Kasumi-1 (cell line): ENCODE data around the gene SPHK2.
"Not testable (repeated sequence)": the region's sequence is repeated elsewhere in the genome, so short reads cannot be mapped to it uniquely, and the experiment has no call there.

Source experiments
- DNase-seq, 2 experiments: peaks; one replicate each; lab custom pipeline; 2025; lab: John Stamatoyannopoulos, UW

The SPHK2 gene

DNA sequence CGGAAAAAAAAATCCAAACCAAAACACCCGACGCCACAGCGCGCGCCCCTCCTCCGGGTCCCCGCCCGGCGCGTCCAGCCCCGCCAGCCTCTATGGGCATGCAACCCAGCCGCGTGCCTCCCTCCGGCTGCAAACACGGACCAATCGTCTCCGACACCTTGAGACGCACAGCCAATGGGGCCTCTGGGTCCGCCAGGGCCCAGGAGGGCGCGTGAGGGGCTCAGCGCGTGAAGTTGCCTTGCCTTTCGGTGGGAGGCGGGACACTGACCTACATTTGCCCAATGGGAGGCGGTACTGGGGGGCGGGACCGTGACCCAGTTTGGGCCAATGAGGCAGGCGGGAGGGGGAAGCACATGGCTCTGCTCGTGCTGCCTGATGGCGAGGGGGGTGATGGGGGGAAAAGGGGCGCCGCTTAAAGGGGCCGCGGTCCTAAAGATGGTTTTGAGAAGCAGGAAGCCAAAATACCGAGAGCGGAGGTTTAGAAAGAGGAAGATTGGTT lies 18.2 kb downstream of the SPHK2 start:
- DNase-seq: peak; percentile 100

GRCh38 chr19:48637948-48638830 lies 18.9 kb downstream of the SPHK2 start:
- DNase-seq: peak; percentile 97 to 98

DNA sequence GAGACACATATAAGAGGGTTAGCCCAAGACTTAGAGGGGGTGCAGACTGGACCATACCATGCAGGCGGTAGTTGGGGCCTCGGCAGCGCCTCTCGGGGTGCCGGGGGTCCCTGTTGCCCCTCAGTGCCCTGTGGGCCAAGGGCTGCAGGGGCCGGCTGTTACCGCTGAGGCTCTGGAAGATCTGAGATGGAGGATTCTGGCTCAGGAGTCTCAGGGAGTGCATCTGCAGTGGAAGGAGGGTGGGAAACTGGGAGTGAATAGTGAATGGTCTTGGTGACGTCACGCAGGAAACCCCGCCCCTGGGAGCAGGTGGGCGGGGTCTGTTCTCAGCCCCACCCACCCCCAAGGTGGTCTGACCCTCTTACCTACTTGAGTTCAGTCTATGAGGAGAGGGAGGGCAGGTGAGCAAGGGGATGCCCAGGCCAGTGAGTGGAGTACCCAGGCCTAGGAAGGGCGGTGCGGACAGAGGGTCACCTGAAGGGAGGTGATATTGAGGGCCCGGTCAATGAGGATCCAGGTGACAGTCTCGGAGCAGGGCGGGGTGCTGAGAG lies 19.6 kb downstream of the SPHK2 start:
- DNase-seq: no peak

- no peak for DNase-seq
Measured at GRCh38 chr19:48639483-48640375, 20.4 kb downstream of the SPHK2 start.

GRCh38 chr19:48641850-48642249 lies 22.5 kb downstream of the SPHK2 start:
- no peak for DNase-seq

DNA sequence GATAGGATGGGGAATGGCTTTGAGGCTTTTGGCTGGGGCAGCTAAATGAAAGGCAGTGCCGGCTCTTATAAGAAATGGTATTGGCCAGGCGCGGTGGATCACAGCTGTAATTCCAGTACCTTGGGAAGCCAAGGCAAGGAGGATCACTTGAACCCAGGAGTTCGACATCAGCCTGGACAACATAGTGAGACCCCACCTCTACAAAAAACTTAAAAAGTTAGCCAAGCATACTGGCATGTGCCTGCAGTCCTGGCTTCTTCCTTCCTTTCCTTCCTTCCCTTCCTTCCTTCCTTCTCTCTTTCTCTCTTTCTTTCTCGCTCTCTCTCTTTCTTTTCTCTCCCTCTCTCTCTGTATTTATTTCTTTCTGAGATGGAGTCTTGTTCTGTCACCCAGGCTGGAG lies 23.6 kb downstream of the SPHK2 start:
- no peak for DNase-seq

DNA sequence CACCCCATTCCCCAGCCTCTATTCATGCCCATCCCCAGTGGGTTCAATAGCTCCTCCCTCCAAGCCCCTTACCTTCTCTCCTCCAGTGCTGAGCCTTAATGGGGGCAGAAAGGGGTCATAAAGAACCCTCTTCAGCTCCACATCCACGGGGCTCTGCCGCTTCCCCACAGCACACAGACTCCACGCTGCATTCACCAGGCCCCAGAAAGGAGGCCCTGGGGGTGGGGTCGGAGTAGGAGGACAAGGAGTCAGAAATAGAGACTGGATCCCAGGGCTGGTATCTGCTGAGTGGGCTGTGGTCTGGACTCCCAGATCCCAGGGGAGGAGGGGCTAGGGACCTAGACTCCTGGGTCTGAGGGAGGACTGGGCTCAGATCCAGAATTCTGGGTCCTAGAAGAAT lies 25.0 kb downstream of the SPHK2 start:
- no peak for DNase-seq

GRCh38 chr19:48644839-48645619 lies 25.7 kb downstream of the SPHK2 start:
- peak; percentile 77 to 88 for DNase-seq

GRCh38 chr19:48645620-48646000 lies 26.3 kb downstream of the SPHK2 start:
- DNase-seq: peak in 1 of 2 experiments; percentile 45

DNA sequence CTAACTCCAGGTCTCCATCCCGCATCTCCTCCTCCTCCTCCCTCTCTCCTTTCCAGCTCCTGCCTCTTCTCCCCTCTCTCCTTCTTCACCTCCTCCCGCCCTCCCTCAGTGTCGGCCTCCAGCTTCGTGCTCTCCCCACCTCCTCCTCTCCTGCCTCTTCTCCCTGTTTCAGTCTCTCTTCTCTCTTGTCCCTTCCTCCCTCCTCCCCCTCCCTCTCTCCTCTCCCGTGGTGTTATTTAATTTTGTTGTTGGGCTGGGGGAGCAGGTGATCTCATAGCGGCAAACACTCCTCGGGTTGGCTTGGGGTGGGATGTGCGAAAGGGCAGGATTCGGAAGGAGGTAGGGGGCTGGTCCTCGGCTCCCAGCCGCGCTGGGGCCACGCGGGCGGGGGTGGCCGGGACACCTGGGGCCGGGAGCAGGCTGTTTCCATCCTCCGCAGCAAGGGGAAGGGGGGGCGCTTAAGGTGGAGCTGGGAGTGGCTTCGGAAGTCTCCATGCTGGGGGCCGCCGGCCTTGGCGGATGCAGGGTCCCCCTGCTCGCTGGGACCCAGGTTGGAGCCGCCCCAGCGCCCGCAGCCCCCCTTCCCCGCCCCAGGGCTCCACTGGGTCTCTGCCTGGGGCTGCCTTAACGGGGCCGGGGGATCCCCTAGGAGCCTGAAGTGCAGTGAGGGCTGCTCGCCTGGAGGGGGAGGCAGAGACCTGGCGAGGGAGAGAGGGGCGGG lies 26.9 kb downstream of the SPHK2 start, which contains the start of gene CA11:
CA11 (minus strand) TSS at position 187 of the 721 bp plus-strand sequence. CDS start 555 bp downstream, outside the sequence.
- DNase-seq: peak in 1 of 2 experiments; percentile 65

GRCh38 chr19:48646722-48647216 lies 27.5 kb downstream of the SPHK2 start:
- peak; percentile 89 to 90 for DNase-seq

GRCh38 chr19:48648134-48648533 lies 28.8 kb downstream of the SPHK2 start:
- DNase-seq: no peak

DNA sequence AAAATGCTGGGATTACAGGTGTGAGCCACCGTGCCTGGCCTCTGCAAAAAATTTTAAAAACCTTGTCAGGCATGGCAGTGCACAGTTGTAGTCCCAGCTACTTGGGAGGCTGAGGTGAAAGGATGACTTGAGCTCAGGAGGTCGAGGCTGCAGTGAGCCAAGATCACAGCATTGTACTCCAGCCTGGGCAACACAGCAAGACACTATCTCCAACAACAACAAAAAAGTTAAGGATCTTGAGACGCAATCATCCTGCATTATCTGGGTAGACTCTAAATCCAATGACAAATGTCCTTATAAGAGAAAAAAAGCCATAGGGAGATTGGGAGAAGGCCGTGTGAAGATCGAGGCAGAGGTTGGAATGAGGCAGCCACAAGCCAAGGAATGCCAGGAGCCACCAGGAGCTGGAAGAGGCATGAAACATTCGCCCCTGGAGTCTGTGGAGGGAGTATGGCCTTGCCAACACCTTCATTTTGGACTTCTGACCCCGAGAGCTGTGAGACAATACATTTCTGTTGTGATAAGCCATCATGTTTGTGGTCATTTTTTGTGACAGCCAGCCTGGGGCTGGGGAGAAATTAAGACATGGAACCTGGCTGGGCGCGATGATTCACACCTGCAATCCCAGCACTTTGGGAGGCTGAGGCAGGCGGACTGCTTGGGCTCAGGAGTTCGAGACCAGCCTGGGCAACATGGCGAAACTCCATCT lies 31.8 kb downstream of the SPHK2 start:
- DNase-seq: no peak

GRCh38 chr19:48651683-48652048 lies 32.4 kb downstream of the SPHK2 start:
- DNase-seq: no peak

- DNase-seq: no peak
Measured at GRCh38 chr19:48654299-48655059, 35.2 kb downstream of the SPHK2 start.

GRCh38 chr19:48656840-48657474 lies 37.7 kb downstream of the SPHK2 start:
- no peak for DNase-seq

DNA sequence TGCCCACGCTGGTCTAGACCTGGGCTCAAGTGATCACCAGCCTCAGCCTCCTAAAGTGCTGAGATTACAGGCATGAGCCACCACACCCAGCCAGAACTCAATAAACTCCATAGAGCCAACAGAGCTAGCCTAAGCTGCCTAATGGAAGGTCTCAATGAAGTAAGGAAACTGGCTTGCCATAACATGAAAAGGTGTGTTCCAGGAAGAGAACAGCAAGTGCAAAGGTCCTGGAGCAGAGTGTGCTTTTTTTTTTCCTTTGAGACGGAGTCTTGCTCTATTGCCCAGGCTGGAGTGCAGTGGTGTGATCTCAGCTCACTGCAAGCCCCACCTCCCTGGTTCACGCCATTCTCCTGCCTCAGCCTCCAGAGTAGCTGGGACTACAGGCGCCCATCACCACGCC lies 38.5 kb downstream of the SPHK2 start:
- DNase-seq: not testable (repeated sequence)

GRCh38 chr19:48658483-48658882 lies 39.2 kb downstream of the SPHK2 start:
- no peak for DNase-seq

DNA sequence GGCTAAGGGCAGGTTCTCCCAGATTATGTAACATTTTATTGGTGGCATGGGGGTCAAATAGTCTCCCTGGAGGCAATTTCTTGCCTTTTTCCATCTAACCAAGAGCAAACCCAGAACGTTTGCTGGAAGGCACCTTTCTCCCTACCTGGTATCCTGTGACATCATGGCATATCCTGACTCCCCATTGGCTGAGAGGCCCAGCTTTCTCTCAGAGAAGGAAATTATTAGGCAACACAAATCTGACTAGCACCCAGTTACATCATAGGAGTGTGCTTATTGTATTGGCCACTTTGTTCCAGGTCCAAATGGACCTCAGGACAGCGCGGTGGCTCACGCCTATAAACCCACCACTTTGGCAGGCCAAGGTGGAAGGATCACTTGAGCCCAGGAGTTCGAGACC lies 40.5 kb downstream of the SPHK2 start:
- DNase-seq: peak in 1 of 2 experiments; percentile 3
